HEK293 (cell line): Measurements from ENCODE around the gene ANKRD23.
"Not testable (repeated sequence)": the region's sequence is repeated elsewhere in the genome, so short reads cannot be mapped to it uniquely, and the experiment has no call there.

Experiments
- CTCF ChIA-PET: fragments of 350-600 bp; formaldehyde crosslinking; extraction: SDS; loops from one replicate; lab custom pipeline; 2021; ENCODE audit warnings: antibody characterized with exemption; lab: Yijun Ruan, JAX
- POLR2A ChIA-PET: fragments of 300-600 bp; formaldehyde crosslinking; extraction: SDS; loops from one replicate; lab custom pipeline; 2020; ENCODE audit warnings: antibody characterized with exemption, inconsistent platforms; lab: Yijun Ruan, JAX
- H3K27ac ChIP-seq: fragments of 200-500 bp; sonication (Bioruptor generic); 2 replicates; pipeline ENCODE4 v1.5.1; 2014; ENCODE audit warnings: low read depth, low read length, control low read depth, inconsistent platforms; ENCODE audit errors: extremely low read depth
- H3K36me3 ChIP-seq, 2 experiments: fragments of 200-500 bp in 1 of 2; sonication (Bioruptor generic) in 1 of 2; 1 replicate in 1 of 2; 2 replicates in 1 of 2; pipeline ENCODE4 v1.5.1; 2014 to 2017; ENCODE audit warnings: inconsistent platforms in 2 of 2, low read length in 2 of 2; ENCODE audit not compliant: control insufficient read depth in 2 of 2, insufficient read depth in 1 of 2
- H3K4me1 ChIP-seq: fragments of 200-500 bp; sonication (Bioruptor generic); 2 replicates; pipeline ENCODE4 v1.5.1; 2014; ENCODE audit warnings: mild to moderate bottlenecking, low read length, inconsistent platforms; ENCODE audit not compliant: control insufficient read depth, insufficient read depth
- H3K4me3 ChIP-seq: 2 replicates; pipeline ENCODE4 v1.5.1; 2011; ENCODE audit warnings: low read depth, mild to moderate bottlenecking, control low read depth, low read length, moderate library complexity
- H3K9me3 ChIP-seq: fragments of 200-500 bp; sonication (Bioruptor generic); 2 replicates; pipeline ENCODE4 v1.5.1; 2014; ENCODE audit warnings: low read depth, low read length, inconsistent platforms; ENCODE audit not compliant: control insufficient read depth, insufficient read depth
- CTCF ChIP-seq: fragments of 450-650 bp; formaldehyde crosslinking; IDR thresholded peaks from 2 replicates; pipeline ENCODE4 v1.5.1; 2016; ENCODE audit warnings: missing biosample characterization, missing genetic modification characterization
- HIC1 ChIP-seq: fragments of 450-650 bp; formaldehyde crosslinking; IDR thresholded peaks from 2 replicates; pipeline ENCODE4 v1.5.1; 2016; ENCODE audit warnings: missing biosample characterization, missing genetic modification characterization
- PRDM6 ChIP-seq: fragments of 450-650 bp; formaldehyde crosslinking; IDR thresholded peaks from 2 replicates; pipeline ENCODE4 v1.5.1; 2017; ENCODE audit warnings: missing biosample characterization, missing genetic modification characterization
- ZNF121 ChIP-seq: fragments of 450-650 bp; formaldehyde crosslinking; IDR thresholded peaks from 2 replicates; pipeline ENCODE4 v1.5.1; 2016; ENCODE audit warnings: missing biosample characterization, missing genetic modification characterization
- ZNF148 ChIP-seq: fragments of 450-650 bp; formaldehyde crosslinking; IDR thresholded peaks from 2 replicates; pipeline ENCODE4 v1.5.0; 2017; ENCODE audit warnings: missing biosample characterization, missing genetic modification characterization, borderline replicate concordance
- ZNF362 ChIP-seq: fragments of 450-650 bp; formaldehyde crosslinking; IDR thresholded peaks from 2 replicates; pipeline ENCODE4 v1.5.1; 2016; ENCODE audit warnings: missing biosample characterization, missing genetic modification characterization
- ZNF433 ChIP-seq: fragments of 450-650 bp; formaldehyde crosslinking; IDR thresholded peaks from 2 replicates; pipeline ENCODE4 v1.5.1; 2016; ENCODE audit warnings: missing biosample characterization, missing genetic modification characterization, low read depth
- ZNF530 ChIP-seq: fragments of 450-650 bp; formaldehyde crosslinking; IDR thresholded peaks from 2 replicates; pipeline ENCODE4 v1.5.1; 2016; ENCODE audit warnings: low read depth, missing biosample characterization, missing genetic modification characterization
- ZNF701 ChIP-seq: fragments of 450-650 bp; formaldehyde crosslinking; IDR thresholded peaks from 2 replicates; pipeline ENCODE4 v1.5.1; 2016; ENCODE audit warnings: missing biosample characterization, missing genetic modification characterization

The ANKRD23 gene

GRCh38 chr2:96798733-96799622 is 44.8 kb downstream of the ANKRD23 start (continued):
- TF ChIP-seq PRDM6: no peak
- TF ChIP-seq HIC1: no peak
- no peak for TF ChIP-seq ZNF701 (tag by site-specific recombination)

GRCh38 chr2:96797066-96797625 is 46.7 kb downstream of the ANKRD23 start:
- Histone ChIP-seq H3K9me3 (no peaks in the 10 kb centered on the region), H3K4me1 (no peaks in the 10 kb centered on the region), H3K4me3 (no peak overlapping the region), H3K27ac (no peak overlapping the region), H3K36me3 (peaks cover 10 to 50% of the 10 kb centered on the region in 2 experiments; a peak in 2 of 3 replicates)
- POLR2A ChIA-PET: interaction anchor here (0.6 to 1.4 kb wide), 2 partner anchors 19 kb away, joined by 3 read pairs; partner anchors contain the start of gene CNNM3
- CTCF ChIA-PET: interaction anchor here (0.6 to 0.7 kb wide), 2 partner anchors 31 to 36 kb away, joined by 3 read pairs; no protein-coding TSS in a partner anchor
- TF ChIP-seq ZNF148 (no peak), ZNF433 (tag by site-specific recombination) (no peak), CTCF (tag by site-specific recombination) (no peak), ZNF530 (tag by site-specific recombination) (no peak), ZNF121 (tag by site-specific recombination) (no peak), ZNF362 (tag by site-specific recombination) (no peak)

- H3K4me3 ChIP-seq, H3K9me3 ChIP-seq, H3K27ac ChIP-seq, H3K4me1 ChIP-seq, POLR2A ChIA-PET: not testable (repeated sequence)
- CTCF ChIA-PET: interaction anchor here (0.6 kb wide), 1 partner anchor 37 kb away, joined by 3 read pairs; no protein-coding TSS in a partner anchor
- peaks cover 4 to 44% of the 10 kb centered on the region in 2 experiments; a peak in 2 of 3 replicates for H3K36me3 ChIP-seq
Observed at GRCh38 chr2:96796497-96796896, 47.3 kb downstream of the ANKRD23 start.
